ENCODE data around the gene RNF212B. TPM values are rescaled to one million over a fixed set of nuclear protein-coding genes. Genes with fewer than 3 reads are reported as not detected.

Gene RNF212B
- total and polyA plus RNA-seq, 2 of the 13 experiments (the other 11 are each of a cell fraction or from before 2014, with no cell fraction given) = 0.05 TPM; not detected in 1

- TF ChIP-seq HMGXB4 (CRISPR knock-in tag; IDR thresholded peaks at IDR 0.05; ENCODE audit: borderline replicate concordance in 1 of 2, low read depth in 1 of 2) (peak; percentile 94 to 100), TSC22D2 (CRISPR knock-in tag; IDR thresholded peaks at IDR 0.05; ENCODE audit: borderline replicate concordance) (peak; percentile 96), HNRNPL (IDR thresholded peaks at IDR 0.05; ENCODE audit: low read depth, low read length) (peak; percentile 60; the same call in 1 of the 2 replicates), ZNF746 (CRISPR knock-in tag; IDR thresholded peaks at IDR 0.05) (no peak), POGK (CRISPR knock-in tag; conservative IDR thresholded peaks at IDR 0.05) (peak; percentile 18), CBX5 (CRISPR knock-in tag; IDR thresholded peaks at IDR 0.05; ENCODE audit: borderline replicate concordance) (peak; percentile 94; the same call in 1 of the 2 replicates), RBM22 (optimal IDR thresholded peaks at IDR 0.05; ENCODE audit: low read length) (no peak), ZNF446 (CRISPR knock-in tag; IDR thresholded peaks at IDR 0.05) (0 out of 2 replicates have a peak, but pooled peaks have one; percentile 5), IRX3 (CRISPR knock-in tag; IDR thresholded peaks at IDR 0.05; ENCODE audit: borderline replicate concordance, low read depth) (peak; percentile 62; the same call in 1 of the 2 replicates), PITX1 (CRISPR knock-in tag; IDR thresholded peaks at IDR 0.05) (peak; percentile 12; the same call in 1 of the 2 replicates), NFAT5 (CRISPR knock-in tag; IDR thresholded peaks at IDR 0.05) (peak; percentile 71), IKZF5 (CRISPR knock-in tag; IDR thresholded peaks at IDR 0.05) (no peak), THAP9 (CRISPR knock-in tag; IDR thresholded peaks at IDR 0.05; ENCODE audit: borderline replicate concordance) (no peak; the same call in 1 of the 2 replicates)
Measured at GRCh38 chr14:23301288-23301968, 63.7 kb downstream of the RNF212B start (continued).

All from HepG2 (cell line).